HFFc6 (cell line): ENCODE measurements around the gene LMO3. TPM values are rescaled to one million over a fixed set of nuclear protein-coding genes. Genes with fewer than 3 reads are reported as not detected.

Experiments
- DNase-seq: peaks from one replicate; pipeline ENCODE4 v3.0.0-alpha.2; 2018
- H3K27ac Mint-ChIP-seq: 2 replicates; pipeline ENCODE4 v1.8.0; 2020; ENCODE audit warnings: mild to moderate bottlenecking, mixed read lengths
- H3K27me3 Mint-ChIP-seq: 2 replicates; pipeline ENCODE4 v1.8.0; 2021; ENCODE audit warnings: mild to moderate bottlenecking, moderate library complexity, mixed read lengths; ENCODE audit not compliant: insufficient read depth
- H3K36me3 Mint-ChIP-seq: 2 replicates; pipeline ENCODE4 v1.8.0; 2021; ENCODE audit warnings: low read depth, mixed read lengths
- H3K4me1 Mint-ChIP-seq: 2 replicates; pipeline ENCODE4 v1.8.0; 2020; ENCODE audit warnings: low read depth, mixed read lengths
- H3K4me3 Mint-ChIP-seq: 2 replicates; pipeline ENCODE4 v1.8.0; 2020; ENCODE audit warnings: mild to moderate bottlenecking, moderate library complexity, mixed read lengths
- H3K9me3 Mint-ChIP-seq: 2 replicates; pipeline ENCODE4 v1.8.0; 2020; ENCODE audit warnings: mild to moderate bottlenecking, mixed read lengths
- CTCF ChIP-seq: fragments of 200-600 bp; sonication (generic); IDR thresholded peaks from 2 replicates; pipeline ENCODE4 v1.5.0; 2021; ENCODE audit warnings: antibody characterized with exemption, mild to moderate bottlenecking
- total RNA-seq, 6 experiments: library from RNA; stranded (reverse); fragmentation: NEBNext Ultra II Directional; extraction: Animal tissue kit (Norgen Biotek cat#: 25700); gene quantifications; 2 replicates in 1 of 6; 3 replicates in 5 of 6; pipeline ENCODE4 v1.2.3, GENCODE V29; 2021

LMO3 gene
- total RNA-seq, 6 experiments from 2014 or later = 0.12 to 0.60 (median 0.34) TPM

DNA sequence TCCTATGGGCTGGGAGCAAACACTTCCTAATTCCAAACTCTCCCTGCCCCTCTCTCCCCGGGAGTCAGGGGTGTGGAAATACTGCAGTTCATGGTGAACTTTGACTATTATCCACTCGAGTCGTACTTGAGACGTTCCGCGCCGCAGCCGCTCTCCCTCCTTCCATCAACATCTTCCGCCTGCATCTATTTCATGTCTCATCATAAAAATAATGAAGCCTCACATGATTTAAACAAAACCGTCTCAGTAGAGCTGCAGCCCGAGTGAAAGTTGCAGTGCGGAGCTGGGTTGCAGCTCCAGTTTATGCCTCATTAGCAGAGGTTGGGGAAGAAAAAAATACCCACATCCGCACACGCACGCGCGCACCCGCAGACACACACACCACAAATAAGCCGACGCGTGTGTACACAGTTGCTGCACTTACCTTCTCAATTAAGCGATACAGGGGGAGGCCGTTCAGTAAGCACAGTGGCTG, 283 bp downstream of the LMO3 start:
- Mint-ChIP-seq H3K9me3 (no peaks in the 10 kb centered on the region), H3K36me3 (no peaks in the 10 kb centered on the region), H3K27me3 (peaks cover 9% of the 10 kb centered on the region), H3K27ac (no peak overlapping the region), H3K4me1 (peaks cover 42% of the 10 kb centered on the region), H3K4me3 (peak overlapping the region; percentile 90)
- DNase-seq = peak; percentile 7
- TF ChIP-seq CTCF = no peak

DNA sequence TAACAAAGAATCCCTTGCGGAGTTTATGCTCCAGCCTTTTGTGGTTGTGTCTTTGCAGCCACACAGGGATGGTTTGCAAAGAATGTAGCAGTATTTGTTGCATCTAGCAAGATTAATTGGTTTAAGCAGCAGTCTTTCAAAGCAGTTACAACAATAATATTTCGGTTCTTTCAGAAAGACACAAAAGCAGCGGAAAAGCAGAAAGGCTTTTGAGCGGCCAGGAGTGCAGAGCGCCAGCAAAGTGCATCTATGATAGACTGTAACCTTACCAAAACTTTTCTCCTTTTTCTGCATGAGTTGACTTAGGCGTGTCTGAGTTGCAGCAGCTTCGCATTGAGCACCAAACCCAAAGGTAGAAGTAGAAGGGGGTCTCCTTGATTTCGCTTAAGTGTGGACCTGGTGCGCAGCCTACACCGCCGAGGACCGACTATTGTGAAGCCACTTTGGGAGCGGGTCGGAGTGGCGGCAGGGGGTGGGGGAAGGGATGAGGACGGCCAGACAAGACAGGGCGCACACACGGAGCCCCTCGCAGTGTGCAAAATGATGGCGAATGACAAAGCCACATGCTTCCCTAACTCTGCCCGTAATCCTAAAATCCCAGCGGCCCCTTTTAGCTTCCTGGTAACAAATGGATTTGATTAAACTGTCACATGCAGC, 1.2 kb downstream of the LMO3 start:
- H3K4me1 Mint-ChIP-seq = peaks cover 33% of the 10 kb centered on the region
- H3K27me3 Mint-ChIP-seq = peaks cover 9% of the 10 kb centered on the region

GRCh38 chr12:16603916-16604575, 1.9 kb downstream of the LMO3 start:
- Mint-ChIP-seq H3K27me3 (peaks cover 9% of the 10 kb centered on the region), H3K36me3 (no peaks in the 10 kb centered on the region), H3K4me1 (peaks cover 26% of the 10 kb centered on the region), H3K27ac (no peak overlapping the region), H3K9me3 (no peaks in the 10 kb centered on the region), H3K4me3 (no peak overlapping the region)
- DNase-seq = no peak
- TF ChIP-seq CTCF = no peak

More for the DNA sequence above, 1.2 kb downstream of the LMO3 start:
- Mint-ChIP-seq H3K36me3 (no peaks in the 10 kb centered on the region), H3K27ac (no peak overlapping the region), H3K4me3 (peak overlapping the region; percentile 90), H3K9me3 (no peaks in the 10 kb centered on the region)
- no peak for TF ChIP-seq CTCF
- no peak for DNase-seq

DNA sequence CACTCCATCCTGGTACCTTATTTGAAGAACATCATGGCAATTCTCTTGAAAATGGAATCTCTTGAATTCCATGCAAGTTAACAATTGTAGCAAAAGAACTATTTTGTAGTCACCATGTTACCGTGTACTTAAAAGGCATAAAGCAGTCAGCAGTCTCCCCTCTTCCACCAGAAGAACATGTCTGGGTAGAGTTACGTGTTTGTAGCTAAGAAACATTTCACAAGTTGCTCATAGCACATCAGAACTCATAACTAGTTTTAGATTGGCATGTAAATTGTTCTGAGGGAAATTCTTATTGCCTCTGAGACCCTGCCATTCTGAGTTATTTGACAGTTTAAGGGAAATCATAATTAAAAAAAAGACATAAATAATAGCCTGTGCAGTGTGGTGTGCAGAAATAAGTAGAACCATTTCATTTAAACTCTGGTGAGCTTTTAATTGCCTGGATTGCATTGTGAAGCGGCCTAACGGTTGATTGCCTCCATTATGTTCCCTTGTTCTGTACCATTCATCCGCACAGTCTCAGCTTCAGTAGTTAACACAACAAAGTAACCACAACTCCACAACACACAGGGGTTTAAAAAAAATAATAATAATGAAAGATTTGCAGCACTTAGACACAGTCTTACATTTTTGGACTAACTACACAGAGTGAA, 2.6 kb downstream of the LMO3 start:
- H3K4me1 Mint-ChIP-seq = peaks cover 27% of the 10 kb centered on the region
- no peaks in the 10 kb centered on the region for H3K9me3 Mint-ChIP-seq
- no peak for DNase-seq
- H3K27me3 Mint-ChIP-seq = peaks cover 9% of the 10 kb centered on the region
- no peak for TF ChIP-seq CTCF
- H3K36me3 Mint-ChIP-seq = no peaks in the 10 kb centered on the region
- no peak overlapping the region for H3K4me3 Mint-ChIP-seq
- no peak overlapping the region for H3K27ac Mint-ChIP-seq

- TF ChIP-seq CTCF = no peak
- H3K27ac Mint-ChIP-seq = no peak overlapping the region
- H3K27me3 Mint-ChIP-seq = peaks cover 5% of the 10 kb centered on the region
- no peak overlapping the region for H3K4me3 Mint-ChIP-seq
- no peaks in the 10 kb centered on the region for H3K36me3 Mint-ChIP-seq
- H3K4me1 Mint-ChIP-seq = peaks cover 28% of the 10 kb centered on the region
- DNase-seq = no peak
- H3K9me3 Mint-ChIP-seq = no peaks in the 10 kb centered on the region
These were observed 3.5 kb downstream of the LMO3 start for GRCh38 chr12:16602412-16602811.
